HG03558 (cell line): Measurements from ENCODE around the gene CORO2A.

Source experiments
- ATAC-seq: cut with Tn5 transposase; IDR thresholded peaks from one replicate; pipeline ENCODE4 v1.9.1; 2021; ENCODE audit warnings: moderate number of reproducible peaks; ENCODE audit not compliant: unreplicated experiment; ENCODE audit errors: extremely low read depth

The CORO2A gene

GRCh38 chr9:98199388-98200033 lies 7.1 kb upstream of the CORO2A start:
- ATAC-seq, result no peak

DNA sequence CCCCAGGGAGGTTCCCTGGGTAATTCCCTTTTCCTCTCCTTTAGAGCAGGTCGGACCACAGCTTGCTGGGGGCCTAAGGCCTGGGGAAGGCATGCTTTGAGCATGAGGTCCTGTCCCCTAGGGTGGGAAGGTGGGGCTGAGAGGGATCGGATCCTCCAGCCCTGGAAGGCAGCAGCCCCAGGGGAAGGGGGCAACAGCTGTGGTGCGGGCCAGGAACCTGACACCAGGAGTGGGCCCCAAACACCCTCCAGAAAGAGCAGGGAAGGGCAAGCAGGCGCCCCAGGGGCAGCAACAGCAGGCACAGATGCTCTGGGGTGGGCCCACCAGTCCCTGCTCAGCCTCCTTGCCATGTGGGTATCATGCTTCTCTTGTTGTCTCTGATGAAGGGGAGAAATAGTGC lies 3.2 kb upstream of the CORO2A start:
- ATAC-seq, result no peak

DNA sequence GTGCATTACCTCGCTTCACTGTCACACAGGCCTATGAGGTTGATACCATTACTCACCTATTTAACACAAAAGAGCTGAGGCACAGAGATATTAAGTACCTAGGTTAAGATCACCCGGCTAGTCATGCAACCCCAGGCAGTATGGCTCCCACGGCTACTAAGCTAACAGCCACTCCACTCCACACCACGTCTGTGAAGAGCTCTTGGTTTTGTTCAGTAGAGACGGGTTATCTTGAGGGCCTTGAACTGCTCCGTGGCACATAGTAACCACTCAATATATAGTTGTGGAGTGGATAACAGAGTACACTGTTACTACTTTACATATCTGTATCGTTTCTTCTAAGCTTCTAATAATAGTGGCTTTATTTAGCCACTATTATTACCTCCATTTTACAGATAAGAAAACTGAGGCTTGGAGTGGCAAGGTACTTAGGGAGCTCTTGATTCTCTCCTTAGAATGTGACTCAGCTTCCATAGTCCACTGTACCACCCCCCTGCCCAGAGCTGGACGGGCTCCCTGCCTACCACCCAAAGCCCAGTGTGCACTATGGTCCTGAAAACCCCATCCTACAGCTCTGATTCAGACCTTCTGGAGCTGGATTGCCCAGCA lies 1.0 kb upstream of the CORO2A start:
- no peak for ATAC-seq

DNA sequence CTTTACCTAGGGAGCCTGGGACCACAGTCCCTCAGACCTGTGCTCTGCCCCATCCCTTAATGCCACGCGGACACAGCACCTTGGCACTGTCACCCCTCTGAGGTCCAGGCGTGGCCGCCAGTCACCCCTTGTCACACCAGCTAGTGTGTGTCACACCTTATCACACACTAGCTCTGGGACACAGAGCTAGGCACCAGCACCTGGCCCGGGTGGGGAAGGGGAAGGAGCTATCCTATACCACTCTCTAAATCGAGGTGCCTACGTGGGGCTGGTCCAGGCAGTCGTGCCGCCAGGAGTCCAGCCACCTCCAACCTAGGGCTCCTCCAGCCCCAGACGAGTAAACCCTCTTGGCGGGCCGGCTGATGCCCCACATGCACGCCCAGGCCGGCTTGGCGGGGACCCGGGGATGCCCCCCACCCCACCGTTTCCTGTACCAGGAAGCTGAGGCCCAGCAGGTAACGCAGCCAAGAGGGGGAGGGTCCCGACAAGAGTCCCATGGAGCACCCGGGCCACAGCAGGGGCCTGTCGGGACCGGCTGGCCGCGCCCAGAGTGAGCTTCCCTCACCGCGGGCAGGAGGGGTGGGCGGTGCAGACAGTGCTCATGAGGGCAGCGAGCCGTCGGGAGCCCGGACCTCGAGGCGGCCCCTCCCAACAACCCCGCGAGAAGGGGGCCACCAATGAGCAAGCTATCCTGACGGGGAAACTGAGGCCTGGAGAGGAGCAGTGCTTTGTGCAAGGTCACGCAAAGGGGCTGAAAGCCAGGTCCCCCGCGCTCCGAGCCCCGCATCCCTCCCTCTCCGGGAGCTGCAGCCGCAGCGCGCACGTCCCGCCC lies 550 bp downstream of the CORO2A start:
- ATAC-seq, result no peak

DNA sequence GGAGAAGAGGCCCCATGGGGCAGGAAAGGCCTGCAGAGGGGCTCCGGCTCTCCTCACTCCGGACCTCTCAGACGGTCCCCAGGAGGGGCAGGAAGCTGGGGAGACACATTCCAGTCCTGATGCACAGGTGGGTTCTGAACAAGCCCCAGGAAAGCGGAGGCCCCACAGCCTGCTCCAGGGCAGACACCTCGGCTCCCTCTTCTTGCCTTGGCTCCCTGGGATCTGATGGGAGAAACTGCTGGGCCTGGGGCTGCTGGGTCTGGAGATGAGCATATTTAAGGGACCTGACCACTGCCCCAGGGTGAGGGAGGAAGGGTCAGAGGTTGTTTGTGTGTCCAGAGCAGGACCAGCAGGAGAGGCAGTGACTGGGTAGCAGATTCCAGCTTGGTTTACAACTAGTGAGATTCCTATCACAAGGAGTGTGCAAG lies 1.2 kb downstream of the CORO2A start:
- ATAC-seq, result no peak

GRCh38 chr9:98190757-98191105 lies 1.7 kb downstream of the CORO2A start:
- ATAC-seq, result no peak

DNA sequence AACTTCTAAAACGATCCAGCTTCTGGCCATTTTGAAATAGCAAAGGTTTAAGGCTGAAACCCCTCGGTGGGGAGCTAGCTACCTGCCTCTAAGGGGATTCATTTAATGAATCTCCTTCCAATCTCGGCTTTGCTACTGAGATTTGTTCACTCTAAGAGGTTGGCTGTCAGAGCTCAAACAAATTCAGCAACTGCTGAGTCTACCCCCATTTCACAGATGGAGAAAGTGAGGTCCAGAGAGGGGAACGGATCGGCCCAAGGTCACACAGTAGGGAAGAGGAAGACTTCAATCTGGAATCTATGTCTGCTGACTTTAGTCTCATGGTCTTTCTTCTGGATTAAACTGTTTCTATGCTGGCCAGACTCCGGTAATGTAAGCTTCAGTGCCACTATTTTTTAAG lies 3.0 kb downstream of the CORO2A start:
- no peak for ATAC-seq

GRCh38 chr9:98187926-98188325 lies 4.5 kb downstream of the CORO2A start:
- no peak for ATAC-seq

DNA sequence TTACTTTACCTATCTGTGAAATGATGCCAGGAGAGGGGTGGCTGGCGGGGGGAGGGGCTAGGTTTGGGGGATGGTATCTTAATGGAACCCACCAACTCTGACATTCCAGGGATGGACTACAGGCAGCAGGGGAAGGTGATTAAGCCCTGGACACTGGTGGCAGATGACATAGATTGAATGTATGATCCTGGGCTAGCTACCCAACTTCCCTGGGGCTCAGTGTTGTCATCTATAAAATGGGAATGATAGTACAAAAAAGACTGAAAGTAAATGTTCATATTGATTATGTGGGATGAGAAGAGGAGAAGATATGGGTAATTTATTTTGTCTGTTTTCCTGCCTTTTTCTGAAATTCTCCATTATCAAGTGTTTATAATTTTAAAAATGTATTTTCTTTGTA lies 6.2 kb downstream of the CORO2A start:
- no peak for ATAC-seq

GRCh38 chr9:98185611-98186171 lies 6.7 kb downstream of the CORO2A start:
- no peak for ATAC-seq

GRCh38 chr9:98185021-98185567 lies 7.3 kb downstream of the CORO2A start:
- no peak for ATAC-seq

DNA sequence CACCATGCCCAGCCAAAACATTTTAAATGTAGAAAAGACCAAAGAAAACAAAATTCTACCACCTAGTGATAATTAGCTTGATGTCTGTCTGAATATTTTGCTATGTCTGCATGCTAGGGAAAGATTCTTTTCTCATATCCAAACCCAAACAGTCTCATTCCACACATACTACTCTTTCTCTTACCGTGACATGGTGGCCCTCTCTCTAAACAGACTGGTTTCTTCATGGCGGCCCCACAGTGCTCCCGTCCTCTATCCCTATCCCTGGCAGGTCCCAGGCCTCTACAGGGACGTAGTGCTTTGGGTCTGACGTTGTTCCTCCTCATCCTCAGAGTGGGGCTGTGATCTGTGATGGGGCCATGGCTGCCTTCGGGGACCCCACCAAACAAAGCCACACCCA lies 8.1 kb downstream of the CORO2A start:
- no peak for ATAC-seq

- ATAC-seq, result no peak
These were observed 9.4 kb downstream of the CORO2A start for GRCh38 chr9:98182889-98183599.

GRCh38 chr9:98182069-98182820 lies 10.2 kb downstream of the CORO2A start:
- no peak for ATAC-seq

GRCh38 chr9:98181746-98182068 lies 10.7 kb downstream of the CORO2A start:
- ATAC-seq, result no peak

GRCh38 chr9:98180996-98181395 lies 11.4 kb downstream of the CORO2A start:
- ATAC-seq, result no peak

- ATAC-seq, result no peak
These were observed 13.3 kb downstream of the CORO2A start for GRCh38 chr9:98178874-98179850.

DNA sequence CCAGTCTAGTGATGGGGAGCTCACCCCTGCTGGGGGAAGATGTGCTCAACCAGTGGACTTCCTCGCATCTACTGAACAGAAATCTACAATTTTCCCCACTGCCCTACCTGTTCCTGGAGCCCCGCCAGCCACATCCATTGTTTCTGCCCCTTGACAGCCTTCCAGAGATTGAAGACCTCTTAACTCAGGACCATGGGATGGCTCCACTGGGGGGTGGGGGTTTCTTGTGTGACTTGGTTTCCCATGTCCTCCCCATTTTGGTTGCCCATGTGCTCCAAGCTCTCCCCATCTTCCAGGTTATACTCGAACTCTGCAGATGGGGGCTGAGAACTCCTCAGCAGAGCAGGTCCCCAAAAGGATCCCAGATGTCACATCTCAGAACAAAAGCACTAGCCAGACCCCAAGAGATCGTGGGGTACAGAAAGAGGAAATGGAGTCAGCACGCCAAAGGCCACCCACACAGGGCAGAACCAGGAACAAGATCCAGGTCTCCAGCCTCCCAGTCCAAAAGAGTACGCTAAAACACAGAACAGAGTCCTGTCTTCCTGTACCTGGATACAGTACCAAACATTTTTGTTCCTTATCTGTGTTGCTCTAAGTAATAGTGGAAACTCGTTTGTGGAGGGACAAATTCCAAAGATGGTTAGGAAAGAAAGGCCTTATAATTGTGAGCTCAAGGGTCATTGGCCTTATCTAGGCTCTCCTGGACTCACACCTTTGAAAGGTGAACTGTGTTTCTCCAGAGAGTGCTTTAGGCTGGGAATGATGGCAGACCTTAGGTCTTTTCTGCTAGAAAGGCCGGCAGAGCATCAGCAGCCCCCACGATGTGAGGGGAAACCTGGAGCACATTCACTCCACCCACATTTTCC lies 15.8 kb downstream of the CORO2A start:
- ATAC-seq, result no peak
